HG02798 (cell line): ENCODE measurements around the gene AKR1C1.
"Not testable (repeated sequence)": the region's sequence is repeated elsewhere in the genome, so short reads cannot be mapped to it uniquely, and the experiment has no call there.

Experiments
- ATAC-seq: cut with Tn5 transposase; IDR thresholded peaks from one replicate; pipeline ENCODE4 v1.9.1; 2021; ENCODE audit warnings: mild to moderate bottlenecking; ENCODE audit not compliant: unreplicated experiment, poor library complexity

Gene AKR1C1

DNA sequence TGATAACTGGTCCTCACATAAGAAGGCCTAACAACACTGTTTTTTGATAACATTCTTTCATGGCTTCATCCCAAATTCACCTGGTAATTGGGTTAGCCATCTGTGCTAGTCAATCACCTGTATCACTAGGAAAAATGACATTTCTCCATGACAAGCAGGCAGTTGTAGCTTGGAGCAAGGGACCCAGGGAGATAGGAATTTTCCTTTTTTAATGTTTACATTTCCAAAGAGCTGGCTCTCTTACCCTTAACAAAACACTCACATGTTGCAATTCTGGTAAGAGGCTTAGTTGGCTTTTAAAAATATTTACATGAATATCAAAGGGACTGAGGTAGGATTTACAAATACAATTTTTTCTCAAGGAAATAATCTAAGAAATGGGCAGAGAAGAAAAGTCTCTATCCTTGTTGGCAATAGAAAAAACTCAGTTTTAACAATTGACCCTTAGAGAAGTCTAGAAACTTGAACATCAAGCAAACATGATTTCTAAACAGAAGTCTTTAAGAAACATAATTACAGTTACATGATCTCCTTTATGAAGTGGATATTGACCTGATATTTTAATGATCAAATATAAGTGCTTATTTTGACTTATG, 16.1 kb upstream of the AKR1C1 start:
- no peak for ATAC-seq

DNA sequence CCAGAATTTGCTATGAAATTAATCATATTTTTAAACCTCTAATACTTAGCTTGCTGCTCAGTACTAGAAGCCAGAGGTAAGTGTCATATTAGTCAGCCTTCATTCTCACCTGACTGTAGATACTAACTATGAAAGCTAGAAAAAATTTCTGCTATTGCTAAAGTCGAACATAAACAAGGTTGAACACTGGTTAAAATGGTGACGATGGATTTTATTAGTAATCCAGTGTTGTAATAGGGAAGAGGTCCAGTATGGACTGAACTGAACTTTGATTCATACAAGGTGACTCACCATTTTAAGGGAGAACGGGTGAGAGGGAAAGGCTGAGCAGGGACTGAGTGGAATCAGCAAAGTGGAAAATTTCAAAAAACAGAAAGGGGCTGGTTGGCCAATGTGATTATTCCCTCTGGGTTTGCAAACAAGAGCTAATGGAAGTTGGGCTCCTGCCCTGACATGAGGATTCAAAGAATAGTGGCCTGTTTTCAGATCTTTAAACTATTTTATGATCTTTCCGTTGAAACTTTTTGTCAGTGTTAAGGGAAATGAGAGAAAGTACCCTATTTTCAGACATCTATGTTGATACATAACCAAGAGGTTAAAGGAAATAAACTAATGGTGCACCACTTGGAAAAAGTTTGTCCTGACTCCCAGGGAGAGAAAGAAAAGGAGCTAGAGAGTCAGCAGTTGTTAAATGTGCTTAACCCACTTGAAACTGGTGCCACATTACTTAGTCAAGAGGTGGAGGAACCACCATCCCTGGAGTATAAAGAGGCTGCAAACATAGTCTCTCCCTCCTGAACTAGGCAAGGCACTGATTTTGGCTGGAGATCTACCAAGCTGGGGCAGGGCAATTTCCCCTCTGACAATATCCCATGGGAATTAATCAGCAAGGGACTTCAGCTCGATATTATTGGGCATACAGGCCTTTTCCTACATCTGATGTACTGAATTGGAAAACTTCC, 15.3 kb upstream of the AKR1C1 start:
- no peak for ATAC-seq

DNA sequence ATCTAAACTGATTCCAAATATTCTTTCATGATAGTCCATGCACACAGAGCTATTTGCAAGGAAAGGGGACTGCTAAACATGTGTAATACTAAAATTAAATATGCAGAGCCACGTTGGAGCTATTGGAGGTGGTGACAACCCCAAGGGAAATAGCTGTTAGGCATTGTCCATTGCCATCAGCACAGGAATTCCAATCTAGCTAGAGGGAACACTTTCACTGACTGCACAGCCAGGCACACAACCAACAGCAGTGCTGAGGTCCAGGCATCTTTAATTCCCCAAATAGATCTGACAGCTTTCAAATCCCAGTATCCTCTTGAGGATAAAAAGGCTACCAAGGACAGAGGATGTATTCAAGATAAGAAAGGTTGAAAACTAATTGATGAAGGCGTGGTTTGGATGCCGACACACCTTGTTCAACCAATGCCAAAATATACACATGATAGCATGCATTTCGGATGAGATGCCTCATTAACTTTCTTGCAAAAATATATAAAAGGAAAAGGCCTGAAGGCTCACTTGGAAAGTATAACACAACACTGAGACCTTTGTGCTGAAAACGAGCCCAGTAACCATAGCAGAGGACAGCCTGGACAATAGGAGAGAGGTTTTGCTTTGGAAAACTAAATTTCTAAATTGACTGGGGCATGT, 11.6 kb upstream of the AKR1C1 start:
- ATAC-seq: not testable (repeated sequence)

DNA sequence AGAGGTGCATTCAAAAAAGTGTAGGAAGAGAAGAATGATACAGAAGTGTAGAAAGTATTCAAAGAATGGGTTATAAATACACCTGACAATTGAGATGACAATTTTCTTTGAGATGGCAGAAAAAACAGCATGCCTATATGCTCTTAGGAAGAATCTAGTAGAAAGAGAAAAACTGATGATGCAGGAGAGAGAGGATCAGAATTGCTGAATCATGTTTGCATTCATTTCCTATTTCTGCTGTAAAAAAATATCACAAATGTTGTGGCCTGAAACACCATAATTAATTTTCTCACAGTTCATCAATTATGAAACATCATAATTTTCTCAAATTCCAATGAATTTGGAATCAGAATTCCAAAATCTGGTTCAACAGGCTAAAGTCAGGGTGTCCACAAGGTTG, 9.8 kb upstream of the AKR1C1 start:
- ATAC-seq: no peak

DNA sequence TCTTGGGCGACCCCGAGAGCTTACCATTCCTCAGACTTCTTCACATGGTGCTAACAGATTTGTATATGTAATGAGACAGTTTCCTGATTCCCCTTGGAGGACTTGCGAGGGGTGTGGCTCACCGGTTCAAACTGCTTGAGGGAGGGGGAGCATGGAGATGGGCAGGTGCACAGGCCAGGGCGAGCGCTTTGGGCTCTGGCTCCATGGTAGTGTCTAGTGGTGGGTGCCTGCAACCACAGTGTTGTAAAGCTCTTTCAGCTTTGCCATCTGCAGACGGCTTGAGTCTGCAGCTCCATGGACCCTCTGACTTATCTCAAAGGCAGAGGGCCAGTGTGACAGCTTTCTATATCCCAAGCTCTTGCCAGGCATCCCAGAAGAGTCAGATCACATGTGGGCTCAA, 7.1 kb upstream of the AKR1C1 start:
- not testable (repeated sequence) for ATAC-seq

DNA sequence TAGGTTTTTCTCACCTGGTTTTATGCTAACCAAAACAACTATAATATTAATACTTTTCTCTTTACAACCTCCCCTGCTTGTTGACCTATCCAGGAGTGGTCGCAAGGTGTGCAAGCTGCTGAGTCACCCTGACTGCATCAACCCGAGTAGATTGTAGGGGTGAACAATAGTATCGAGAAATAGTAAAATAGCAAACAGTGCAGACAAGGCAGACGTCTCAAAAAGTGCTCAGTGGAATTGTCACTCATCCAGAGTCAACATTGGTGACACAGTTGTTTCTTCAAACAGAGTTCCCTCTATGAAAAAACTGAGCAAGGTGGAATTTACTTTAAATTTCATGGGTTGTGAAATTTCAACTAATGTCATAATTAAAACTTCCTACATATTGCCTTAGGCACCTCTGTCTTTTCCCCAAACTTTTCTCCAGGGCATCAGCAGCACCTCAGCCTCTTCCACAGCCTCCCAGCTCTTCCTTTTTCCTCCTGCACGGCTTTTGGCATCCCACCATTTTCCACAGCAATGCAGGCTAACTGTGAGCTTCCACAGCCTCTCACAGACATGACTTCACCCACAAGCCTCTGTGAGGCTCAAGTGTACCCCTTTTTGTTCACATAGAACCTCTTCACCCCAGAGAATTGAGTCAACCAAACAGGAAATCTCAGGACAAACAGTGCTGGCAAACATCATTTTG, 6.1 kb upstream of the AKR1C1 start:
- ATAC-seq: not testable (repeated sequence)

DNA sequence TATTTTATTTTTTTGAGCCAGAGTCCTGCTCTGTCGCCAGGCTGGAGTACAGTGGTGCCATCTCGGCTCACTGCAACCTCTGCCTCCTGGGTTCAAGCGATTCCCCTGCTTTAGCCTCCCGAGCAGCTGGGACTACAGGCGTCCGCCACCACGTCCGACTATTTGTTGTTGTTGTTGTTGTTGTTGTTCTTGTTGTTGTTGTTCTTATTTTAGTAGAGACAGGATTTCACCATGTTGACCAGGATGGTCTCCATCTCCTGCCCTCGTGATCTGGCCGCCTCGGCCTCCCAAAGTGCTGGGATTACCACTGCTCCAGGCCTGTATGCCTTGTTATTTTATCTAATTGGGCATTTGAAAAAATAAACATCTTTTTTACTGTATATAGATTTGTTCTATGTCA, 1.7 kb upstream of the AKR1C1 start:
- not testable (repeated sequence) for ATAC-seq

DNA sequence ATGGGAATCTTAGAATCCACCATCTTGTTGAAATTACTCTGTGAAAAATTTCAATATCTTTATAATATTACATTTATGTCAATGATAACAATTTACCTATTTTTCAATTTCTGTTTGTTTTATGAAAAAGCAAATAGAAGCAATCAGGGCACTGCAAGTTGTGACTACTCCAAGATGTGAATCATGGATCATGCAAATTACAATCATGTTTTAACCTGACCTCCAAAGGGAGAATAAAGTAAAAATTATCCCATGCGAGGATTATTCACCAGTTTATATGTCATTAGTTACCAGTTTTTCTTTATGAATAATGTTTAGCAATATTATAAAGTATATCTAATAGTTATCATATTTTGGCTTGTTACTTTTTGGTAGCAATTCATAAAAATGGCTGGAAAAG, 907 bp upstream of the AKR1C1 start:
- not testable (repeated sequence) for ATAC-seq

DNA sequence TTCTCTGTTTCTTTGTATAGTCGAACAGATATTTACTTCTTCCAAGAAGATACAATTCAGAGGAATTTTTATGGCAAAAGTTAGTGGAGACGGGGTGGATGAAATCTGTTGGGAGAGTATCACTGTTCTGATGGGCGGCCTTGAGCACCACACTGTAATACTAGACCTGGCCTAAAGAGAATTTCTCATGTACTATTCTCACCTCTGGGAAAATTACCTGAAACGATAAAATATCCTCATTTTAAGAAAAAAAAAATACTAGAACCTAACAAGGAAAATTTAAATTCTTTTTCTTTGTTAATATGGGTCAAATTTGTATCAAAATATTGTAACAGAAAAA, 570 bp downstream of the AKR1C1 start:
- ATAC-seq: not testable (repeated sequence)

DNA sequence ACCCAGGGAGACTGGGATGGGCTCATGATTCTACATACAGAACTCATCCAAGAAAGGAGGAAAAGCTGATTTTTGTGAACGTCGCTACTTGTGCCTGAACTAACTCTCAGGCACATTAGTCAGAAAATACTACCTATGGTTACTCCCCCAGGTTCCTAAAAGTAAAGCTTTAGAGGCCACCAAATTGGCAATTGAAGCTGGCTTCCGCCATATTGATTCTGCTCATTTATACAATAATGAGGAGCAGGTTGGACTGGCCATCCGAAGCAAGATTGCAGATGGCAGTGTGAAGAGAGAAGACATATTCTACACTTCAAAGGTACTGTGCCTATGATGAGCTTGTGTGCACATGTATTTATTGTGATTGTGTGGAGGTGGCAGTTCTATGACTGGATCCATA, 2.5 kb downstream of the AKR1C1 start:
- ATAC-seq: not testable (repeated sequence)

DNA sequence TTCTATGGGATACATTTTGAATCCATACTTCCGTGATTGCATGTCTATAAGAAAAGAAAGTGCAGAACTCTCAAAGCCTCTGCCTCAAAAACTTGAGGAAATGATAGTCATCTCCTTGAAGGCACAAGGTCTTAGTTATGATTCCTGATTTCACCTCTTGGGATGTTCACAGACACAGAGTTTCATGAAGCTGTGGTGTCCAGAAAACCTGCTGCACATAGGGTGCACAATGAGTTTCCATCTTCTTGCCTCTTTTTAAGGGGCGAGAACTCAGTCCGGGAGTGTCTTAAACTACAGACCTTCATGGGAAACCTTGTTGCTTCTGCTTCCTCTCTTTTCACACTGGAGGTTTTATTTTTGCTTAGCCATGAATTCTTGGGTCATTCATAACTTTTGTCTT, 4.0 kb downstream of the AKR1C1 start:
- ATAC-seq: not testable (repeated sequence)

DNA sequence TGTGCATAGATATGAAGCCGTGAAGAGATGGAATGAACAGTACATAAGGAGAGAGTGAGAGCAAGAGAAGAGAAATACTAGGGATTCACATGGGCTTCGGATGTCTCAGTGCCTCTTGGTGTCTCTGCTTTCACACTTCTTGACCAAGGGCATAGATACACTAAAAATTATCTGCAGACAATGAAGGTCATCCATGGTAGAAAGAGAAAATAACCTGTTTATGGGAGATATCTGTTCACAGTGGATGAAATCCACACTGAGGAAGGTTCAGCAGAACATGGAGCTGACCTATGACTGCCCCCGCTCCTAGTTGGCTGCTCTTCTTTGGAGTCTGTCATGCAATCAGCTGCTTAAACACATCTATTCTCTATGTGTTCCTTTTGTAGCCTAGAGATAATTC, 6.1 kb downstream of the AKR1C1 start:
- not testable (repeated sequence) for ATAC-seq

DNA sequence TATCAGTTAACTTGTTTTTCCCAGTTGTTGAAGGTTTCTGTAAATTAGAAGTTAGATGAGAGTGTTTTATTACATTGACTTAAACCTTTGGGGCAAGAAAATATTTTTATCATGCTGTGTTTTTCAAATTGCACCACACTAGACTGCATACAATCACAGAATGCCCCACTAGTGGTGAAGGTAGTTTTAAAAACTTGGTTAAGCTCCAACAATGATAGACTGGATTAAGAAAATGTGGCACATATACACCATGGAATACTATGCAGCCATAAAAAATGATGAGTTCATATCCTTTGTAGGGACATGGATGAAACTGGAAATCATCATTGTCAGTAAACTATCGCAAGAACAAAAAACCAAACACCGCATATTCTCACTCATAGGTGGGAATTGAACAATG, 7.1 kb downstream of the AKR1C1 start:
- ATAC-seq: not testable (repeated sequence)

DNA sequence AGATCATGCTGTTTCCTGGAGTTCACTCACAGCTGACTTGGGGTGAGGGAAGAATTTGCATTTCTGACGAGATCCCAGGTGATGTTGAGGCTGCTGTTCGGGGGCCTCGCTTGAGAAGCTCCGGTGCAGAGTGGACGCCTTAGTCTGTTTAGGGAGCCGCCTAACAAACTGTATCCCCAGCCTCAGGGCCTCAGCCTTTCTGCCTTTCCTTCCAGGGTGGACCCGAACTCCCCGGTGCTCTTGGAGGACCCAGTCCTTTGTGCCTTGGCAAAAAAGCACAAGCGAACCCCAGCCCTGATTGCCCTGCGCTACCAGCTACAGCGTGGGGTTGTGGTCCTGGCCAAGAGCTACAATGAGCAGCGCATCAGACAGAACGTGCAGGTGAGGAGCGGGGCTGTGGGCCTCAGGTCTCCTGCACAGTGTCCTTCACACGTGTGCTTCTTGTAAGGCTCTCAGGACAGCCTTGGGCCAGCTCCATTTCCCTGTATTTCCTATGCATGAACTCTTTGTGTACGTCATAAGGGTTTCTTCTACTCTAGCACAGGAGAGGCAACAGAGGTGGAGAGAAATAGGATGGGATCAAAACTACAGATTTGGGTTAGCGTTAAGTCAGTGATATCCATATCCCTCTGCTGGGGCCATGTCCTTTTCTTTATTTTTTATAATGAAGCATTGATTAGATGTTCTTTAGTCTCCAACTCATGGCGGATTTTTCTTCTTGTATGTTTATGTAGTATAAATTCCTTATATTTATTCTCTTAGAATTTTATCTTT, 9.3 kb downstream of the AKR1C1 start:
- not testable (repeated sequence) for ATAC-seq

DNA sequence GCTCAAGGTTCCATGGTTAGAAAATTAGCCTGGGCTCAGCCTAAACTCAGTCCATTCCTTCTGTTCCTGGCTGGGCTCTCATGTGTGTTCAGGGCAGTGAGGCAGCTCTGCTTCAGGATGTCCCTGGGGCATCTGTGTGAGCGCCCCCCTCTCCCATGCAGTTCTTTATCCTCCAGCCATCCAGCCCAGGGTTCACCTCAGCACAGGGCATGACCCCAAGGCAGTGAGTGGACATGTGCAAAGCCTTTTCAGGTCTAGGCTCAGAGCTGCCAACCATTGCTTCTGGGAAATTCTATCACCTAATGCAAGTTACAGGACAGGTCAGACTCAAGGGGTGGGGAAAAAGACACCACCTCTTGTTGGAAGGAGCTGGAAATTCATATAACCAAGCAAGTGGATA, 10.1 kb downstream of the AKR1C1 start:
- not testable (repeated sequence) for ATAC-seq

DNA sequence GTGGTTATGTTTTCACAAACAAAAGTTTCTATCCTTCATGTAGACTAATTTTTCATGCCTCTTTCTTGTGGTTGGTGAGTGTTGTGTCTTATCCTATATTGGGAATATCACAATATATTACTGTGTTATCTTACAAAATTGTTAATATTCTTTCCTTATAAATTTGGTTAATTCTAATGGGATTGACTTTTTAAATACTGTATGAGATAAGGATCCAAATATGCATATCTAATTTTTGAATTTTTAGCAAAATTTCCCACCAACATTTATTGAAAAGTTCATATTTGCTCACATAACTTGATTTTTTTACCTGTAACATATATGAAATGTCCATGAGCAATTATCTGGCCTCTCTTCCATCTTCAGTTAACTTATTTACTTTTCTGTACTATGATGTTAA, 11.2 kb downstream of the AKR1C1 start:
- not testable (repeated sequence) for ATAC-seq

DNA sequence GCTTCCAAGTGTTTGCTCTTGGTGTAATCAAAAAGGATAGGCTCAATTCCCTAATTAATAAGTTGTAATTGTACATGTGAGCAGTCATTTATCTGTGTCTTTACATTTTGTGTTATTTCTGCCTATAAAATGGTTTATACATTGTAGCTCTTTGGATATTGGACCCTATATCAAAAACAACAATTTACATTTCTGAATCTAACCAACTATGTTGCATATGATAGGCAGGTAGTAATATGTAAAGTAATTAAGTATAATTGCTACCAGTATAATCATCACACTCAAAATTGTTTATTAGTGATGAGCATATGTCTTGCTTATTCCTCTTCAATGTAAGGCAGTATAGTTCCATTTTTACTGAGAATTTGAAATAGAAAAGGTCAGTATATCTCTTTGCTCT, 13.8 kb downstream of the AKR1C1 start:
- no peak for ATAC-seq

DNA sequence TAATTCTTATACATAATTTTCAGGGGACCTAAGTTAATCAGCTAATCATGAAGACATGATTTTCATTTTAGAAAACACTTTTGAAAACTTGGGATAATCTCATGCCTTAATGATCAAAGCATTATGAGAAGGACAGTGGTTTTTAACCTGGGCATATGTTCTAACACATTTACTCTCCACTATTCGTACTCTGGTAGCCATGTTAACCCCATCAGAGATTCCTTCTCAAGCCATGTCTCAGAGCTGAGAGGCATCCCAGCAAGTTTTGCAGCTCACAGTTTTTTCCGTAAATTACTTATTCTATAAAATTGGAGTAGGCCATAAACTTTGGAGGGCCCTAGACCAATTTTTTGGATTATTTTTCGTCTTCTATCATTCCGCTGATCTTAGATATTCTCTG, 15.7 kb downstream of the AKR1C1 start:
- no peak for ATAC-seq

DNA sequence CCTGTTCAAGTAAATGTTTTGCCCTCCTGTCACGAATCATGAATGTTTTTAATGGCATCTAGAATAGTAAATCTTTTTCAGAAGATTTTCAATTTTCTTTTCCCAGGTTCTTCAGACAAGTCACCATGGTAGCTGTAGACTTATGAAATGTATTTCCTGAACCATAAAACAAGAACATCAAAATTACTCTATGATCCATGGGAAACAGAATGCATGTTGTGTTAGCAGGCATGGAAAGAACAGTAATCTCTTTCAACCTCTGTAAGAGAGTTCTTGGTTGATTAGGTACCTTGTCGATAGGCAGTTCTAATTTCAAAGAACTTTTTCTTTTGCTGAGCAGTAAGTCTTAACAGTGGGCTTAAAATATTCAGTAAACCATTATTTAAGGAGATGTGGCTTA, 17.6 kb downstream of the AKR1C1 start:
- ATAC-seq: no peak
